EL (cell line): Measurements from ENCODE around the gene SLC25A24.
"Not testable (repeated sequence)": the region's sequence is repeated elsewhere in the genome, so short reads cannot be mapped to it uniquely, and the experiment has no call there.

Experiments used
- DNase-seq: peaks from one replicate; pipeline ENCODE4 v3.0.0-alpha.2; 2016

The SLC25A24 gene

GRCh38 chr1:108199781-108200686, at the start of gene SLC25A24:
SLC25A24 (minus strand) TSS chr1:108200343; CDS start chr1:108200138, 205 bp downstream.
- peak; percentile 86 for DNase-seq

GRCh38 chr1:108243976-108244375, 43.8 kb upstream of the SLC25A24 start, which contains the start of gene NBPF4:
NBPF4 (minus strand) TSS chr1:108244076; CDS start chr1:108243761, 315 bp downstream.
- DNase-seq = not testable (repeated sequence)

- not testable (repeated sequence) for DNase-seq
Measured at GRCh38 chr1:108239426-108239825, 39.3 kb upstream of the SLC25A24 start.

- not testable (repeated sequence) for DNase-seq
Measured at GRCh38 chr1:108235308-108235707, 35.2 kb upstream of the SLC25A24 start.

- DNase-seq = not testable (repeated sequence)
Measured at GRCh38 chr1:108232183-108232582, 32.0 kb upstream of the SLC25A24 start.

- DNase-seq = not testable (repeated sequence)
Measured at GRCh38 chr1:108229976-108230375, 29.8 kb upstream of the SLC25A24 start.

GRCh38 chr1:108227772-108228171, 27.6 kb upstream of the SLC25A24 start:
- not testable (repeated sequence) for DNase-seq

GRCh38 chr1:108226855-108227254, 26.7 kb upstream of the SLC25A24 start:
- not testable (repeated sequence) for DNase-seq

GRCh38 chr1:108223226-108223625, 23.1 kb upstream of the SLC25A24 start:
- not testable (repeated sequence) for DNase-seq

GRCh38 chr1:108217515-108218174, 17.5 kb upstream of the SLC25A24 start:
- DNase-seq = not testable (repeated sequence)

- DNase-seq = not testable (repeated sequence)
Measured at GRCh38 chr1:108217007-108217406, 16.9 kb upstream of the SLC25A24 start.

GRCh38 chr1:108216028-108216890, 16.1 kb upstream of the SLC25A24 start:
- not testable (repeated sequence) for DNase-seq

GRCh38 chr1:108214641-108215465, 14.7 kb upstream of the SLC25A24 start:
- not testable (repeated sequence) for DNase-seq

- DNase-seq = no peak
Measured at GRCh38 chr1:108211014-108211413, 10.9 kb upstream of the SLC25A24 start.

- no peak for DNase-seq
Measured at GRCh38 chr1:108209456-108210108, 9.4 kb upstream of the SLC25A24 start.

GRCh38 chr1:108208724-108209446, 8.7 kb upstream of the SLC25A24 start:
- DNase-seq = no peak

- DNase-seq = not testable (repeated sequence)
Measured at GRCh38 chr1:108203582-108203981, 3.4 kb upstream of the SLC25A24 start.

- no peak for DNase-seq
Measured at GRCh38 chr1:108201687-108202086, 1.5 kb upstream of the SLC25A24 start.

- DNase-seq = peak; percentile 71
Measured at GRCh38 chr1:108200687-108201051, 526 bp upstream of the SLC25A24 start.

GRCh38 chr1:108199201-108199691, 897 bp downstream of the SLC25A24 start:
- DNase-seq = peak; percentile 62
